CD4-positive, alpha-beta T cell (primary cell): ENCODE data around the gene CRNKL1. TPM values are rescaled to one million over a fixed set of nuclear protein-coding genes. Genes with fewer than 3 reads are reported as not detected.
A peak's percentile ranks its signal among the peaks of the same experiment; 100 is the strongest.

Source experiments
- ATAC-seq: fragments of 200-7000 bp; cut with Tn5 transposase; one replicate; pipeline ENCODE4 v1.10.0; 2022; ENCODE audit warnings: mild to moderate bottlenecking; ENCODE audit not compliant: poor library complexity
- CTCF ChIA-PET: fragments of 350-600 bp; sonication (Branson Sonifier 250); formaldehyde crosslinking; loops from one replicate; lab custom pipeline; 2021; ENCODE audit warnings: antibody characterized with exemption, inconsistent platforms; lab: Charles Lee
- POLR2A ChIA-PET: fragments of 350-600 bp; sonication (Branson Sonifier 250); formaldehyde crosslinking; loops from one replicate; lab custom pipeline; 2021; ENCODE audit warnings: antibody characterized with exemption, inconsistent platforms; lab: Charles Lee
- DNase-seq, 14 experiments: peaks; one replicate each; pipeline ENCODE4 v3.0.0-alpha.2; 2013 to 2020; ENCODE audit warnings: mixed read lengths in 2 of 14
- H3K27ac ChIP-seq, 2 donors: one replicate each; pipeline versions ENCODE4 v1.5.1 to v1.7.0; 2013; ENCODE audit warnings: low read length in 2 of 2, low read depth in 1 of 2, mild to moderate bottlenecking in 1 of 2
- H3K27me3 ChIP-seq, 2 experiments: 1 replicate in 1 of 2; 2 replicates in 1 of 2; pipeline versions ENCODE4 v1.6.1 to v1.7.0; 2013; ENCODE audit warnings: low read length in 2 of 2, control low read depth in 1 of 2, mild to moderate bottlenecking in 1 of 2, moderate library complexity in 1 of 2; ENCODE audit not compliant: insufficient read depth in 2 of 2, control insufficient read depth in 1 of 2
- H3K36me3 ChIP-seq: one replicate; pipeline ENCODE4 v1.6.1; 2013; ENCODE audit warnings: low read length, control low read depth; ENCODE audit not compliant: insufficient read depth
- H3K4me1 ChIP-seq: one replicate; pipeline ENCODE4 v1.6.1; 2013; ENCODE audit warnings: low read length, control low read depth; ENCODE audit not compliant: insufficient read depth
- H3K4me3 ChIP-seq: one replicate; pipeline ENCODE4 v1.5.1; 2013; ENCODE audit warnings: mild to moderate bottlenecking, low read length, moderate library complexity
- H3K9me3 ChIP-seq, 2 experiments: 1 replicate in 1 of 2; 2 replicates in 1 of 2; pipeline versions ENCODE4 v1.6.1 to v1.7.0; 2013; ENCODE audit warnings: low read length in 2 of 2, mild to moderate bottlenecking in 2 of 2, control low read depth in 1 of 2, moderate library complexity in 1 of 2; ENCODE audit not compliant: control insufficient read depth in 1 of 2, insufficient read depth in 1 of 2
- H3K27ac Mint-ChIP-seq: one replicate; pipeline ENCODE4 v1.8.0; 2020; ENCODE audit warnings: mixed read lengths
- H3K27me3 Mint-ChIP-seq: one replicate; pipeline ENCODE4 v1.8.0; 2021; ENCODE audit warnings: mixed read lengths
- H3K36me3 Mint-ChIP-seq: one replicate; pipeline ENCODE4 v1.8.0; 2021; ENCODE audit warnings: low read depth, mixed read lengths
- H3K4me1 Mint-ChIP-seq: one replicate; pipeline ENCODE4 v1.8.0; 2021; ENCODE audit warnings: low read depth, mixed read lengths
- H3K4me3 Mint-ChIP-seq: one replicate; pipeline ENCODE4 v1.8.0; 2020; ENCODE audit warnings: mild to moderate bottlenecking, mixed read lengths
- H3K9me3 Mint-ChIP-seq: one replicate; pipeline ENCODE4 v1.8.0; 2020; ENCODE audit warnings: mixed read lengths
- CTCF ChIP-seq: fragments of 200-600 bp; IDR thresholded peaks from one replicate; pipeline ENCODE4 v1.8.0; 2022; ENCODE audit warnings: antibody characterized with exemption, mild to moderate bottlenecking
- intact Hi-C, 2 experiments: fragments of 100-400 bp; cut with DNase I in 1 of 2; cut with micrococcal nuclease in 1 of 2; formaldehyde crosslinking; loops; one replicate each; pipeline versions ENCODE4 v1.15.1 to v1.9.0; 2023 to 2025; cut with DNase I, micrococcal nuclease
- total RNA-seq, 174 experiments: library from RNA in 2 of 174; stranded (reverse) in 2 of 174; gene quantifications; one replicate each; pipeline ENCODE4 v1.2.3 and lab custom pipeline; 2021 to 2026

CRNKL1 gene
- total RNA-seq, 2 experiments from 2014 or later, result 24.3 to 26.1 TPM

DNA sequence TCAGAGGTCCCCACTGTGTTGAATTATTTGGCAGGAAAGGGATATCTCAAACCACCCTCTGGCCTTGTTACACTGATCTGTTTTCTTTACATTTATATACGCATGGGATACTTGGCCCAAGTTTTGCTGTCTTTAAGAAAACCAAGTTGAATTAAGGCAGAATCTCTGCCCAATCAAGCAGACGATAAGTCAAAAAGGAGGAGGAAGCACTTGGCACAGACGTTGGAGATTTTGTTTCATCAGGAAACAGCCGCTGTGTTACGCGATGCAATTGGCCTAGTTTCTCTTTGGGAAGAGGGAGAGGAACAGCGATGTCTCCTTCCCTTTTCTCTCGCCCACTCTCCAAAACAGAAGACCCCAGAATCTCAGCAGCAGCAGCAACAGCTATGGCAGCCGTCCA is 55.3 kb downstream of the CRNKL1 start:
- ChIA-PET POLR2A (no interaction called here), CTCF (no interaction called here)
- intact Hi-C loops, result loop anchor here (2.0 to 10.0 kb wide), 4 partner anchors 58 to 1582 kb away; partner anchors contain the start of genes CFAP61 (in 1 of the 2) and CRNKL1 (in 1 of the 2)
- Histone ChIP-seq H3K9me3 (no peaks in the 10 kb centered on the region), H3K27ac (no peak overlapping the region), H3K27me3 (no peaks in the 10 kb centered on the region), H3K4me1 (no peaks in the 10 kb centered on the region), H3K4me3 (no peak overlapping the region), H3K36me3 (no peaks in the 10 kb centered on the region)
- H3K4me3 Mint-ChIP-seq, result no peak overlapping the region
- H3K27me3 Mint-ChIP-seq, result peaks cover 35% of the 10 kb centered on the region
- ATAC-seq (no peak), DNase-seq (no peak)
- no peak for TF ChIP-seq CTCF
- no peak overlapping the region for H3K27ac Mint-ChIP-seq
- H3K4me1 Mint-ChIP-seq, result no peaks in the 10 kb centered on the region
- no peaks in the 10 kb centered on the region for H3K36me3 Mint-ChIP-seq
- H3K9me3 Mint-ChIP-seq, result no peaks in the 10 kb centered on the region

- H3K27me3 Mint-ChIP-seq, result peaks cover 29% of the 10 kb centered on the region
- intact Hi-C loops, result loop anchor here (2.0 to 10.0 kb wide), 4 partner anchors 59 to 1581 kb away; partner anchors contain the start of genes CFAP61 (in 1 of the 2) and CRNKL1 (in 1 of the 2)
- ATAC-seq (no peak), DNase-seq (no peak)
- ChIA-PET CTCF (no interaction called here), POLR2A (no interaction called here)
- H3K27ac ChIP-seq, result no peak overlapping the region
- TF ChIP-seq CTCF, result no peak
- no peaks in the 10 kb centered on the region for H3K27me3 ChIP-seq
- no peak overlapping the region for H3K4me3 ChIP-seq
- no peaks in the 10 kb centered on the region for H3K9me3 ChIP-seq
- no peaks in the 10 kb centered on the region for H3K4me1 ChIP-seq
- H3K4me3 Mint-ChIP-seq, result no peak overlapping the region
- H3K36me3 ChIP-seq, result no peaks in the 10 kb centered on the region
- H3K9me3 Mint-ChIP-seq, result no peaks in the 10 kb centered on the region
- H3K4me1 Mint-ChIP-seq, result no peaks in the 10 kb centered on the region
- H3K36me3 Mint-ChIP-seq, result no peaks in the 10 kb centered on the region
- H3K27ac Mint-ChIP-seq, result no peak overlapping the region
Observed at GRCh38 chr20:19996222-19996621, 56.0 kb downstream of the CRNKL1 start.

GRCh38 chr20:19995220-19995863 is 56.9 kb downstream of the CRNKL1 start:
- Histone ChIP-seq H3K36me3 (no peaks in the 10 kb centered on the region), H3K4me1 (no peaks in the 10 kb centered on the region), H3K27me3 (no peaks in the 10 kb centered on the region), H3K9me3 (no peaks in the 10 kb centered on the region), H3K27ac (no peak overlapping the region), H3K4me3 (no peak overlapping the region)
- DNase-seq (peak in 7 of 14 experiments; percentile 6 to 73 (median 54)), ATAC-seq (peak; percentile 61)
- intact Hi-C loops, result loop anchor here (2.0 to 10.0 kb wide), 6 partner anchors 59 to 1583 kb away; partner anchors contain the start of genes CFAP61 (in 1 of the 2) and CRNKL1 (in 1 of the 2)
- Mint-ChIP-seq H3K4me3 (no peak overlapping the region), H3K27me3 (peaks cover 23% of the 10 kb centered on the region), H3K36me3 (no peaks in the 10 kb centered on the region), H3K9me3 (no peaks in the 10 kb centered on the region), H3K4me1 (no peaks in the 10 kb centered on the region), H3K27ac (no peak overlapping the region)
- ChIA-PET POLR2A (no interaction called here), CTCF (interaction anchor here (0.8 kb wide), 1 partner anchor 11 kb away, joined by 3 read pairs; no protein-coding TSS in a partner anchor)
- peak; percentile 81 for TF ChIP-seq CTCF
